ENCODE measurements around the gene CDC5L.
"Not testable (repeated sequence)": the region's sequence is repeated elsewhere in the genome, so short reads cannot be mapped to it uniquely, and the experiment has no call there.

Gene CDC5L

DNA sequence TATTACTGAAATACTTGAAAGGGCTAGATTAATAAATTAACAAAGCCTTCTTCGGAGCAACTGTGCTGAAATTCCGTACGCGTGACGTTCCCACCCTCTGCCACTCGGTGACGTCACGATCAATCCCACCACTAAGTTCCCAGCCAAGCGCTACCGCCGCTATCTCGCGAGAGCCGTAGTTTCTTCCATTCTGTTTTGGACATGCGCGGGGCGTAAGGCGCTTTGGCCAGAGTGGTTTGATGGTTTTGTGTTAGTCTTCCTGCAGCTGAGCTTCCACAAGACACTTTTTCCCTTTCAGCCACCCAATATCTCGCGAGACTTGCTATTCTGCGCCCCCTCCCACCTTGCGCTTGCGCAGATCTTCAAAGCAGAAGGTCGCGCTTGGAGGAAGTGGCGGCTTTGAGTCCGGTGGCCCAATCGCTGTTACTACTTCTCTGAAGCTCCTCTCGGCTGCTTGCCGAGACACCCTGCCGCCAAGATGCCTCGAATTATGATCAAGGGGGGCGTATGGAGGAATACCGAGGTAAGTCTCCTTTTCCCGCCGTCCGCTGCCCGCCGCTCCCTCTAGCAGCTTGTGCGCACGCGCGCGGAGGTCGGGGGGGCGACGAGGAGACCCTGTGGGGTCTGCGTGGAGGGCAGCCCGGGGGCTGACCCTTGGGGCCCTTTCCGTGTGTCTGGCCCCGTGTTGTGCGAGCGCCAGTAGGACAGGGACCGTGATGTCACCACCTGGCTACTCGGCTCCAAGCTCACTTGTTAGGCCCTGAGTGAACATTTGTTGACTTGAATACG is at the start of gene CDC5L:
CDC5L (plus strand) TSS at position 361 of the 789 bp plus-strand sequence; CDS start at position 479, 118 bp downstream.
- peak; percentile 95 for DNase-seq

GRCh38 chr6:44338228-44339122 is 49.0 kb upstream of the CDC5L start:
- peak; percentile 68 for DNase-seq

GRCh38 chr6:44339301-44339700 is 48.2 kb upstream of the CDC5L start:
- no peak for DNase-seq

GRCh38 chr6:44339763-44340625 is 47.5 kb upstream of the CDC5L start:
- DNase-seq: peak; percentile 34

DNA sequence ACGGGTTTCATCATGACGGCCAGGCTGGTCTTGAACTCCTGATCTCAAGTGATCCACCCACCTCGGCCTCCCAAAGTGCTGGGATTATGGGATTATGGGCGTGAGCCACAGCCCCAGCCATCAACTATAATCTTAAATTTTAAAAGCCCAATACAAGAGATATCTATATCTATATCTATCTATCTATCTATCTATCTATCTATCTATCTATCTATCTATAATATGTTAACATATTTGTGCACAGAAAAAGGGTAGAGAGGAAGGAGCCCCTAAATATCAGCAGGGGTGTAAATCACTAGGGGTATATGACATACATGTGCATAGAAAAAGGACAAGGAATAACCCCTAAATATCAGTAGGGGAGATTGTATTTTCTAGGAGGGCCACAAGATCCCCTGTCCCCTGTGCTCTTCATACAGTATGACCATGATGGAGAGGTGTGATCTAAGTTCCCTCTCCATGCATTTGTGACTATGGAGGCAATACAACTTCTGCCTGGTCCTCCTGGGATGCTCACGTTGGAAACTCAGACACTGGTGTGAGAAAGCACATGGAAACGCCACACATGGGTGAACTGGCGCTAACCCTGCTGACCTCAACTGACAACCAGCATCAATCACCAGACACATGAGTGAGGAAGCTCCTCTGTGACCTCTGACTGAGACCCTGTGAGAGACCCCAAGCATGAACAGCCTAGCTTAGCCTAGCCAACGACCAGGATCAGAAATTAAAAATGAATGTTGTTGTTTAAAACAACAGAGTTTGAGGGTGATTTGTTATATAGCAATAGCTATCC is 46.2 kb upstream of the CDC5L start:
- no peak for DNase-seq

DNA sequence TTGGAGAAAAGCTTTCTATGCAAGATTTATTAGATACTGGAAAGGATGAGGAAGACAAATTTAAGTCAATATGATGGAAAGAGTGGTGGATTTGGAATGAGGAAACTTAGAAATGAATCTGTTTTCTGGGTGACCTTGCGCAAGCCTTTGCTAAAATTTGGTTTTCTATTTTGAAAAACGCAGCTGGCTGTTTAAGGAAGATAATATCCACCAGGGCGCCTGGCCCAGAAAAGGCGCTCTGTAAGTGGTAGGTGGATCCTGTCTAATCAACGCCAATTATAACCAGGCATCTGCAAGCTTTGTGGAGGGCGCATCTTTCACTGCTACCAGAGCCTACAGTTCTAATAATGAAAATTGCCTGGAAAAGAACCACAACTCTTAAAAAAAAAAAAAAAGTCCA is 45.5 kb upstream of the CDC5L start:
- no peak for DNase-seq

DNA sequence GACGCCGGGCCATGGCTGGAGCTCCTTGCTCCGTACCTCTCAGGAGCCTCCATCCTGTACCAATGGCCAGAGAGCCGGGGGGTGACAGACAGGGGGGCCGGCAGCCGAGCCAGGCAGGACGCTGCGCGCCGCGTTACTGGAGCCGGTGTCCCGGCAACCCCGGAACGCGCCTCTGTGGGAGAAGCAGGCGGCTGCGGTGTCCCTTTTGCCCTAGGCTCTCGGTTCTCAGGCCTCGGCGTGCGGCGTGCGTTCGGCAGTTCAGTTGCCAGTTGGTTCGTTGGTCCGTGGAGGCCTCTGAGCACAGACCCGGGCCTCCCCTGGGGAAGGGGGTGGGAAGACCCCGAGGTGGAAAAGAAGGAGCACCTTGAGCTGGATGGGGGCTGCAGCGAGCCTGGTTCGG is 45.0 kb upstream of the CDC5L start, which contains the start of gene SPATS1:
SPATS1 (plus strand) TSS at position 162 of the 400 bp plus-strand sequence. CDS start 446 bp downstream, outside the sequence.
- DNase-seq: no peak

GRCh38 chr6:44346818-44347217 is 40.7 kb upstream of the CDC5L start:
- DNase-seq: not testable (repeated sequence)

DNA sequence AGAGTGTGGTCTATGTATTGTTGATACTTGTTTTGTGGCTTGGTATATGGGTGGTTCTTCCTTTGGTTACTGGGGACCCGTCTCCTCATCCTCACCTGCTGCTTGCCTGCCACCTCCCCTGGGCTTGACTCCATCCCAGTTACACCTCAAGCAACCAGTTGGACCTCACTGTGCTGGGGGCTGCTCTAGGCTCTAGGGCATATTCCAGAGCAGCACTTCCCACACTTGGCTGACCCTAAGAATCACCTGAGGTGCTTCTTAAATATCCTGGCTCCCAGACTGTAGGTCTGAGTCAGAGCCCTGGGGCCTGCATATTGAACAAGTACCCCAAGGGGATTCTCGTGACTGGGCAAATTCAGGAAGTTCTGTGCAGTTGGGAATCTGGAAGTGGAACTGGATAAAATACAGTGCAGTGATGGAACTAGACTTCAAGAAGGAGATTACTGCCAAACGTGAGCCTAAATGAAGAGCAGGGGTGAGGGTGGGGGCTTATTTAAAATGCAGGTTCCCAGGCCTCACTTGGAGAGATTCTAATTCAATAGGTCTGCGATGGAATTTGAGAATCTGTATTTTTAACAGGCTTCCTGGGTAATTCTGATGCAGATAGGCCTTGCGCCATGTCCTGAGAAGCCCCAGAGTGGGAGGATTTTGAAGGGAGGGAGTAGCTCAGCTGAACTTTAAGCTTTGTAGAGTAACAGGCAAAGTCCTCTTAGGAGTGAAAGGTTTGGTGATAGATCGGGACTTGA is 37.4 kb upstream of the CDC5L start:
- no peak for DNase-seq

- not testable (repeated sequence) for DNase-seq
These were observed 36.9 kb upstream of the CDC5L start for GRCh38 chr6:44350650-44350994.

DNA sequence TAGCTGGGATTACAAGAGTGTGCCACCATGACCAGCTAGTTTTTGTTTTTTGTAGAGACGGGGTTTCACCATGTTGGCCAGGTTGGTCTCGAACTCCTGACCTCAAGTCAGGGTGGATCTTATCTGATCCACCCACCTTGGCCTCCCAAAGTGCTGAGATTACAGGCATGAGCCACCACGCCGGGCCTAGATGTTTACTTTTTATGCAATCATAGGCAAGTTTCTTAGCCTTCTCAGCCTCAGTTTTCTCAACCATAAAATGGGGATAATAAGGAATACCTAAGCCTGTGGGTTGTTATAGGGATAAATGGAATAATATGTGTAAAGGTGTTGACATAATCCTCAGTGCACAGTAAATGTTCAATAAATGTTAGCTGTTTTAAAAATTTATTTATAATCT is 35.2 kb upstream of the CDC5L start:
- no peak for DNase-seq

- no peak for DNase-seq
These were observed 34.2 kb upstream of the CDC5L start for GRCh38 chr6:44353336-44353735.

DNA sequence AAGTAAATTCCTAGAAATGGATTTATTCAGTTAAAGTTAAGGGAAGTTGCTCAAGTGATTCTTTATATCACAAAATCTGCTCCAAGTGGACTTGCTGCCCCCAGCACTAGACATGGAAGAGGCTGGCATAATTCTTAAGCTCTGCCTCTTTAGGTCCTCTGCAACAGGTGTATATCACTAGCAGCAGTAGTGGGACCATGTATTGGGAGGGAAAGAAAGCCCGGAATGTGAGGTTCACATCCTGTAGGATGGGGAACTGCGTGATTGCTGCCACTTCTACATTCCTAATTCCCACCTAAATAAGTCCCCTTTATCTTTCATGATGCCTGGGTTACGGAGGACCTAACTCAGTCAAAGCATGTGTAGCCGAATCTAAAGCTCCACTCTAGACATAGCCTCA is 31.9 kb upstream of the CDC5L start:
- no peak for DNase-seq

DNA sequence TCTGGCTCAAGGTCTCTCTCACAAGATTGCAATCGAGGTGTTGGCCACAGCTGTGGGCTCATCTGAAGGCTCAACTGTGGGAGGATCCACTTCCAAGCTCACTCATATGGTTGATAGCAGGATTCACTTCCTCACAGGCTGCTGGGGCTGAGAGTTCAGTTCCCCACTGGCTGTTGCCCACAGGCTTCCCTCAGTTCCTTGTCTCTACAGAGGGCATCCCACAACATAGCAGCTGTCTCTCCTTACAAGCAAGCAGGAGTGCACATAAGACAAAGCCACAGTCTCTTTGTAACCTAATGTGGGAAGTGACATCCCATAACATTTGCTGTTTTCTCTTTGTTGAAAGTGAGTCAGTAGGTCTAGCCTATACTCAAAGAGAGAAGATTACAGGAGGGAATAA is 31.0 kb upstream of the CDC5L start:
- no peak for DNase-seq

DNA sequence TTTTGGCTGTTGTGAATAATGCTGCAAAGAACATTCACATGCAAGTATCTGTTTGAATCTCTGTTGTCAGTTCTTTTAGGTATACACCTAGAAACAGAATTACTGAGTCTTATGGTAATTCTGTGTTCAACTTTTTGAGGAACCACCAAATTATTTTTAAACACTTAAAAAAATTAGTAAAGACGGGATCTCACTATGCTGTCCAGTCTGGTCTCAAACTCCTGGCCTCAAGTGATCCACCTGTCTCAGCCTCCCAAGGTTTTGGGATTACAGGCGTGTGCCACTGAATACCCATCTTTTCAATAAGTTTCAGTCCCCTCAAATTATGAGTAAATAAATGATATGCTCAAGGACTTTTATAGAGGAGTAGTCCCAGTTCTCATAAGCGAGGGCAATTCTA is 27.5 kb upstream of the CDC5L start:
- DNase-seq: no peak

GRCh38 chr6:44361947-44362346 is 25.6 kb upstream of the CDC5L start:
- DNase-seq: no peak

DNA sequence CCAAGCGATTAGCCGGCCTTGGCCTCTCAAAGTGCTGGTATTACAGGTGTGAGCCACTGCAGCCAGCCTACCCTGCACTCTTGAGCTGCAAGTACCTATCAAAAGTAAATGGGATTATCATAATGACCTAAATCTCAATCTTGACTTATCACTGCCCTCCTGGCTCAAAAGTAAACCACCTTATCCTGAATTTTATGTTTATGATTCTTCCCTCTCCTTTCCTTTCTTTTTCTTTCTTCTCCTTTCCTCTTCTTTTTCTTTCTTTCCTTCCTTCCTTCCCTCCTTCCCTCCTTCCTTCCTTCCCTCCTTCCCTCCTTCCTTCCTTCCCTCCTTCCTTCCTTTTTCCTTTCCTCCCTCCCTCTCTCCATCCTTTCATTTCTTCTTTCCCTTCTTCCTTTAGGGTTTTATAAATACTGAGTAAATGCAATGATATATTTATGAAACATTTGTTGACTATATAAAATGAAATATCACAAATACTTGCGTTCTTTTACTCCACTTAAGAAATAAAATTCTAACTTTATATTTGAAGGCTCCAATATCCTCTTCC is 24.1 kb upstream of the CDC5L start:
- no peak for DNase-seq

- no peak for DNase-seq
These were observed 20.7 kb upstream of the CDC5L start for GRCh38 chr6:44366781-44367180.

DNA sequence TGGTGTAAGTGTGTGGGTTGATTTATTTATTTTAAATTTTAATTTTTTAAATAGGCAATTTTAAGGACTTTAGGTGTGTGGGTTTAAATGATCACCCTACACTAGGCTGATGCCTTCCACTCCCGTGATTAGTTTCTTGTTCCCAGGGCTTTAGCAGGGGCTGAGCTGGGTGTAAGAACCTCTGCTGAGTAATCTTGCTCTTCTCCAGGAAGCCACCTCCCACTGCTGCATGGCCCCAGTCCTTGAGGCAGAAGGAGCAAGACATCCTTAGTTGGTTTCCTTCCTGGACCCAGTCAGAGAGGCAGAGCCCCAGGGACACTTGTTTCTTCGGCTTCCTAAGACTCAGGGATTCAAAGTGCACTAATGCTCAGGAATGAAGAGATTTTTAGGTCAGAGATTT is 19.8 kb upstream of the CDC5L start:
- DNase-seq: no peak

GRCh38 chr6:44373051-44373450 is 14.5 kb upstream of the CDC5L start:
- no peak for DNase-seq

DNA sequence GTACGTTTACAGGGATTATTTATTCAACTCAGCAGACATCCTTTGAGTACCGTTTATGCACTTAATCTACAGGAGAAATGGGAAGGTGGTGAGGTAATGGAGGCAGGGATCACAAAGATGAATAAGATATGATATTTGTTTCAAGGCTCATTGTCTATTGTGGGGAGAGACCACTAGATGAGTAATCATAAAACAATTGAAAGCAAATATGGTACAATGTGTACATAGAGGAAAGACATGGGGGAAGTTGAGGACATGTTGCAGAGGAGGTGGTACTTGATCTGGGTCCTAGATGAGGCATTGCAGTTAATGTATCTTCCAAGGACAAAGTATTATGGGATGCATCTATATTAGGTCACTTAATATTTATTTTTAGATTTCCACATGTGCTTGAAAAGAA is 13.7 kb upstream of the CDC5L start:
- no peak for DNase-seq
